ENCODE data around the gene DGCR2. TPM values are rescaled to one million over a fixed set of nuclear protein-coding genes. Genes with fewer than 3 reads are reported as not detected.

Gene DGCR2
- total RNA-seq, 1 donor from 2014 or later: 70.6 TPM

GRCh38 chr22:19045094-19045493 lies 77.1 kb downstream of the DGCR2 start:
- H3K36me3 ChIP-seq: peaks cover 98% of the 10 kb centered on the region
- H3K4me3 ChIP-seq: no peak overlapping the region
- TF ChIP-seq, protein P1, sequence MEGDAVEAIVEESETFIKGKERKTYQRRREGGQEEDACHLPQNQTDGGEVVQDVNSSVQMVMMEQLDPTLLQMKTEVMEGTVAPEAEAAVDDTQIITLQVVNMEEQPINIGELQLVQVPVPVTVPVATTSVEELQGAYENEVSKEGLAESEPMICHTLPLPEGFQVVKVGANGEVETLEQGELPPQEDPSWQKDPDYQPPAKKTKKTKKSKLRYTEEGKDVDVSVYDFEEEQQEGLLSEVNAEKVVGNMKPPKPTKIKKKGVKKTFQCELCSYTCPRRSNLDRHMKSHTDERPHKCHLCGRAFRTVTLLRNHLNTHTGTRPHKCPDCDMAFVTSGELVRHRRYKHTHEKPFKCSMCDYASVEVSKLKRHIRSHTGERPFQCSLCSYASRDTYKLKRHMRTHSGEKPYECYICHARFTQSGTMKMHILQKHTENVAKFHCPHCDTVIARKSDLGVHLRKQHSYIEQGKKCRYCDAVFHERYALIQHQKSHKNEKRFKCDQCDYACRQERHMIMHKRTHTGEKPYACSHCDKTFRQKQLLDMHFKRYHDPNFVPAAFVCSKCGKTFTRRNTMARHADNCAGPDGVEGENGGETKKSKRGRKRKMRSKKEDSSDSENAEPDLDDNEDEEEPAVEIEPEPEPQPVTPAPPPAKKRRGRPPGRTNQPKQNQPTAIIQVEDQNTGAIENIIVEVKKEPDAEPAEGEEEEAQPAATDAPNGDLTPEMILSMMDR (IDR thresholded peaks at IDR 0.05): no peak
- intact Hi-C loops (cut with DNase I): no loop called here
- ATAC-seq: no peak
- H3K27ac ChIP-seq: no peak overlapping the region
- no peaks in the 10 kb centered on the region for H3K4me1 ChIP-seq
- no peaks in the 10 kb centered on the region for H3K27me3 ChIP-seq
- no peak for DNase-seq
- no peaks in the 10 kb centered on the region for H3K9me3 ChIP-seq

DNA sequence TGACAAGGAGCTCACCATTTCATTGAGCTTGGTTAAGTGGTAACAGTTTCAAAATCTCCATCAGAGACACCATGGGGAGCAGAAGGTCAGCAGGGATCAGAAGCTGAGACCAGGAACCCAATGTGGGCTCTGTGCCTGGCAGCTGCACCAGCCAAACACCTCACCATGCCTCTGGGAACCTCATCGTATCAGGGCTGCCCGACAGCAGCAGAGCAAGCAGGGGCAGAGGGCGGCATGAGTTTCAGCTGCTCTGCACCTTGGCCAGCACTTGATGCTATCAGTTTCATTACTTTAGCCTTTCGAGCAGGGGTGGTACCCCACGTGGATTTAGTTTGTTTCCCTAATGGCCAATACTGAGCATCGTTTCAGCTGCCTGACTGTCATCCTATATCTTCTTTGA lies 77.8 kb downstream of the DGCR2 start:
- H3K27me3 ChIP-seq: no peaks in the 10 kb centered on the region
- no peaks in the 10 kb centered on the region for H3K9me3 ChIP-seq
- peaks cover 98% of the 10 kb centered on the region for H3K36me3 ChIP-seq
- DNase-seq: peak; percentile 37
- TF ChIP-seq, protein P1 (IDR thresholded peaks at IDR 0.05): no peak
- intact Hi-C loops (cut with DNase I): no loop called here
- H3K4me1 ChIP-seq: no peaks in the 10 kb centered on the region
- no peak overlapping the region for H3K4me3 ChIP-seq
- no peak overlapping the region for H3K27ac ChIP-seq
- no peak for ATAC-seq

DNA sequence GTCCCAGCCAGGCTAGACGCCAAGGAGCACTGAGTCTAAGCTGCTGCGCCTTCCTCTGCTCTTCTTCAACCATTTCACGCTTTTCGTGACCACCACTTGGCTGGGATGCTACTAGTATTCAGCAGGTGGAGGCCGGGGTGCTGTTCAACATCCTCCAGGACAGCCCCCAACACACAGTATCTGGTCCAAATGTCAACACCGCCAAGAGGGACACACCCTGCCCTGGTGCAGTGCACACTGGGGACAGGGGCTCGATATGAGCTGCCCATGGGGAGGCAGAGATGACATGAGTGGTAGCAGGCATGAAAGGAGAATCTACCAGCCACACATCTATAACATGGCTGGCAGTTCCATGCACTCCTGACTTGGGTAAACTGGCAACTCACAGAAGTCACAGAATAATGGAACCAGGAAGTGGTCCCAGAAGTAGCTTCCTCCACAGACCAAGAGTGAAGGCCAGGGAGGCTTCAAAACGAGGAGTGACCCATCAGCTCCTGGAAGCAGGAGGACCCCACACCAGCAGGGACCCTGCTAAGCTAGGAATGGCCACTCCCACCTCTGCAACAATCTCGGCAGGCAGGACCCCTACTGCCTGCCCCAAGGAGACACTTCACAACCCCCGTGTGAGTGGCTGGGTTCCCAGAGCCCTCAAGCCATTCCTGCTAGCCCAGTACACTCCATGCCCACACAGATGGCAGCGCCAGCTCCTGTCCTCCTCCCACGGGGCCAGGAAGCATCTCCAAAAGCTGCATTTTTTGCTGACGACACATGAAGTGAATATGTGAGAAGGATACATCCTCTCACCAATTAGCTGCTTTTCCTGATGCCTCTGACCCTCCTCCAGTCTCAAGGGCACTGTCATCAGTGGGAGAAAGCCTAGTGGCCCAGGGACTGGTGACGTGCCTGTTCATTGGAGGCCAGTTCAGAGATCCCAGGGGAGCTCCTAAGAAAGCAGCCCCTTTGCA lies 78.8 kb downstream of the DGCR2 start:
- H3K4me1 ChIP-seq: no peaks in the 10 kb centered on the region
- DNase-seq (peak; percentile 46), ATAC-seq (no peak)
- TF ChIP-seq, protein P1 (IDR thresholded peaks at IDR 0.05): no peak
- peaks cover 95% of the 10 kb centered on the region for H3K36me3 ChIP-seq
- no peaks in the 10 kb centered on the region for H3K9me3 ChIP-seq
- H3K27me3 ChIP-seq: no peaks in the 10 kb centered on the region
- no peak overlapping the region for H3K4me3 ChIP-seq
- no peak overlapping the region for H3K27ac ChIP-seq
- intact Hi-C loops (cut with DNase I): no loop called here

DNA sequence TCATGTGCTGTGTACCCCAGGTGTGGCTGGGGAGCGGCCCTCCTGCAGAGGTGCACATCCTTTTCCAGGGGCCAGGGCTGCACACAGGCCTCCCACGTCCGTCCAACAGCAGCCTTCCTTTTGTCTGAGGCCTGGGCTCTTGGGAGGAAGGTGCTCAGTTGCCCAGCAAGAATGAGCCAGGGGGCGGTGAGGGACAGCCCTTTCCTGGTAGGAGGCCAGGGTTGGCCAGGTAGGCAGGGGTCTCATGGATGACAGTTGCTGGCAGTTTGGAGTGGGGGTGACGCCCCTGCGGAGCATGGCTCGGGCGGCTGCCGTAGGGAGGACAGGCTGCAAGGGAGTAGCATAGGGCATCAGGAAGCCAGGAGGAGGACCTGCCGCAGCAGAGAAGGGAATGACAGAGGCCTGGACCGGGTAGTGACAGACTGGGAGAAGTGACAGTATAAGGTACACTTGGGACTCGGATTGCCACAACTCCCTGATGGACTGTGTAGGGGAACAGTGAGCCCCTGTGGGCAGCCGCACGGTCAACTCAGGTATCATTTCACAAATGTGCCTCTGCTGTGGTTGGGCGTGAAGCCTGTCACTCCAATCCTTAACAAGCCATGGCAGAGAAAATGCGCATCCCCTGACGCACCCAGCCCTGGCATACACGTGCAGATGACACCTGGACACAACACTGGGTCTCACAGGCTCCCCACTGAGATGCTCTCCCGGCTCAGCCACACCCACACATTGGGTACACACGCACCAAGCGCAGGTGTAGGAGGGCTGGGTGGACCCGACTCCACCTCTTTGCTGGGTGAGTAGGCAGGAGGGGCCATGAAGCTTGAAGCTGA lies 79.7 kb downstream of the DGCR2 start:
- ATAC-seq (no peak), DNase-seq (peak; percentile 54)
- intact Hi-C loops (cut with DNase I): no loop called here
- Histone ChIP-seq H3K4me3 (no peak overlapping the region), H3K27me3 (no peaks in the 10 kb centered on the region), H3K36me3 (peaks cover 95% of the 10 kb centered on the region), H3K4me1 (no peaks in the 10 kb centered on the region), H3K27ac (no peak overlapping the region), H3K9me3 (no peaks in the 10 kb centered on the region)
- TF ChIP-seq, protein P1 (IDR thresholded peaks at IDR 0.05): no peak

DNA sequence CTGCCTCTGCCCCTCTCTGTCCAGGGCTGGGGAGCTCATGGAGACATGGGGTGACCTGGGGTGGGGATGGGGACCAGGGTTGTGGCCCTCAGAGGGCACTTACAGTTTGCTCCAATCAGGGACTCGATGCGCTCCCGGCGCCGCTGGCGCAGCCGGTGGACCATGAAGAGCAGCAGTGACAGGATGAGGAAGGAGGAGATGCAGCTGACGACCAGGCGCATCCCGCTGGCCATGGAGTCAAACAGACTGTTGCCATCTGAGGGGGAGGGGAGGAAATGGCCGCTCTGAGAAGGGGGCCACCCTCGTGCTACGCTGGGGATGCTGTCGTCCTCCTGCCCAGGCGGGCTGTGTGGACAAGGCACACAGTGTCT lies 80.5 kb downstream of the DGCR2 start:
- no peaks in the 10 kb centered on the region for H3K9me3 ChIP-seq
- no peaks in the 10 kb centered on the region for H3K4me1 ChIP-seq
- H3K36me3 ChIP-seq: peaks cover 87% of the 10 kb centered on the region
- DNase-seq: peak; percentile 40
- no peak for ATAC-seq
- TF ChIP-seq, protein P1 (IDR thresholded peaks at IDR 0.05): no peak
- no peak overlapping the region for H3K27ac ChIP-seq
- H3K27me3 ChIP-seq: no peaks in the 10 kb centered on the region
- intact Hi-C loops (cut with DNase I): no loop called here
- no peak overlapping the region for H3K4me3 ChIP-seq

All from upper lobe of right lung (tissue), 1 donor.